GM18502 (cell line): ENCODE data around the gene CAVIN1.
"Not testable (repeated sequence)": the region's sequence is repeated elsewhere in the genome, so short reads cannot be mapped to it uniquely, and the experiment has no call there.

Experiments used
- ATAC-seq: cut with Tn5 transposase; IDR thresholded peaks from one replicate; pipeline ENCODE4 v1.9.1; 2021; ENCODE audit warnings: mild to moderate bottlenecking; ENCODE audit not compliant: unreplicated experiment, poor library complexity

The CAVIN1 gene

GRCh38 chr17:42436391-42436790 lies 13.3 kb upstream of the CAVIN1 start:
- ATAC-seq: no peak

GRCh38 chr17:42431758-42432161 lies 8.7 kb upstream of the CAVIN1 start:
- ATAC-seq: no peak

- ATAC-seq: no peak
Measured at GRCh38 chr17:42429726-42430447, 6.8 kb upstream of the CAVIN1 start.

- no peak for ATAC-seq
Measured at GRCh38 chr17:42428141-42428944, 5.3 kb upstream of the CAVIN1 start.

GRCh38 chr17:42424991-42425610 lies 2.0 kb upstream of the CAVIN1 start:
- no peak for ATAC-seq

GRCh38 chr17:42423766-42424165 lies 710 bp upstream of the CAVIN1 start:
- ATAC-seq: no peak

- no peak for ATAC-seq
Measured at GRCh38 chr17:42422412-42422957, 571 bp downstream of the CAVIN1 start.

GRCh38 chr17:42421507-42422338 lies 1.3 kb downstream of the CAVIN1 start:
- no peak for ATAC-seq

- no peak for ATAC-seq
Measured at GRCh38 chr17:42421136-42421506, 1.9 kb downstream of the CAVIN1 start.

GRCh38 chr17:42417981-42418380 lies 5.1 kb downstream of the CAVIN1 start:
- not testable (repeated sequence) for ATAC-seq

- no peak for ATAC-seq
Measured at GRCh38 chr17:42414704-42415409, 8.2 kb downstream of the CAVIN1 start.

- ATAC-seq: no peak
Measured at GRCh38 chr17:42413464-42414040, 9.5 kb downstream of the CAVIN1 start.

GRCh38 chr17:42411905-42412679 lies 11.0 kb downstream of the CAVIN1 start:
- no peak for ATAC-seq

GRCh38 chr17:42411361-42411760 lies 11.7 kb downstream of the CAVIN1 start:
- no peak for ATAC-seq

- ATAC-seq: no peak
Measured at GRCh38 chr17:42410319-42410685, 12.8 kb downstream of the CAVIN1 start.

GRCh38 chr17:42409523-42410318 lies 13.3 kb downstream of the CAVIN1 start:
- ATAC-seq: no peak

GRCh38 chr17:42408061-42408460 lies 15.0 kb downstream of the CAVIN1 start:
- ATAC-seq: no peak
